NCI-H1417 (cell line): ENCODE results near the gene DPH1.
A peak's percentile ranks its signal among the peaks of the same experiment; 100 is the strongest.
"Not testable (repeated sequence)": the region's sequence is repeated elsewhere in the genome, so short reads cannot be mapped to it uniquely, and the experiment has no call there.

ENCODE experiments used
- DNase-seq, 3 experiments: peaks; one replicate each; lab custom pipeline; 2025; lab: John Stamatoyannopoulos, UW

DPH1 gene

GRCh38 chr17:2008332-2009126 lies 21.4 kb upstream of the DPH1 start:
- DNase-seq = no peak

DNA sequence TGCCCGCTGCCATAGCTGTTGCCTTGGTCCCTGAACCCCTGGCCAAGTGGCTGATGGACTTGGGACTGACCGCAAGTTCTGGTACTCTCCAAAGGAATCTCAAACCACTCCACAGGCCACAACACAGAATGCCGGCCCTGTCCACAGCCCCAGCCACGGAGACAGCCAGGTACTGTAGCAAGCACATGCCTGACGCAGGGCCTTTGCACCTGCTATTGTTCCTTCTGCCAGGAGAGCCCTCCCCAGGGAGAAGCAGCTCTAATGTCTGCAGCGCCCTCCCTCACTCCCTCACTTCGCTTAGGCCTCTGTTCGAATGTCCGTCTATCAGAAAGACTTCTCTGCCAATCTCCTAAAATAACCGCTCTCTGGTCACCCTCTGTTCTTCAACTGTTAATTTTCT lies 20.2 kb upstream of the DPH1 start:
- no peak for DNase-seq

DNA sequence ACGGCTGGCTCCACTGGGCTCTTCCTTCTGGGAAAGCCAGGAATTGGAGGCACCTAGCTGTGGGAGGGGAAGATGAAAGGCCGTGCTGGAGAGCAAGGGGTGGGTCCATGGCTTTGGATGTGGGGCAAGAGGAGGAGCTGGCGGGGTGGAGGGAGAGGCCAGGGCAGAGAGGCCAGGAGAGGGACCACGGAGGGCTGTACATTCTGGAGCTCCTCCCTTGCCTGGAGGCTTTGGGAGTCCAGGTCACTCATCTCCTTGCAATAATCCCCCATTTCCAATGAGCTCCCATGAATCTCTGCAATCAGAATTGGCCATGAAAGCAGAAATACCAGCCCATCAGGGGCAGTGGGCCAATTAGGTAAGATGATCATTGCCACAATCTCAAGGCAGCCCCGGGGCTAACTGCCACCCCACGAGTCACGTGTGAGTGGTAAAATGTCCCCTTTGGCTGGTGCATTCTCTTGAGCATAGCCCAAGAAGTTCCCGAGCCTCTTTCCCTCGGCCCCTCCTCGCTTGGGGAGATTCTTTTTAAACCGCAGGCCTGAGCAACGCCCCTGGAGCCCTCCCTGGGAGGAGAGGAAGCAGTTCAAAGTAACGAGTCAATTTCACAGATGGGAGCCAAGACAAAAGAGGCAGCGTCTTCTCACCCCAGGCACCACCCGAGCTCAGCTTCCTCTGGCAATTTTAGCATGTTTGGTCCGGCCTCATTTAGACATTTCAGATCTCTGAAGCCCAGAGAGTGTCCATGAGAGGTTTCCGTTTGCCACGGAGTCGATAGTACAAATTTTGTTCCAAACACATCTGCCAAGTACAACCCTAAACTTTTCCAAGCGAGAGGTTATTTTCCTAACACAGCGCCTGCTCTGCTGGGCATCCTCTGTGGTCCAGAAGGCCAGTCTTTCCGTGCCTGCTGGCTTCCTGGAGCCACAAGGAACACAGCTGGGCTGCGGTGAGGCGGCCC lies 18.3 kb upstream of the DPH1 start:
- no peak for DNase-seq

- DNase-seq = no peak
Observed at GRCh38 chr17:2012499-2012898, 17.5 kb upstream of the DPH1 start.

- DNase-seq = not testable (repeated sequence)
Observed at GRCh38 chr17:2013220-2013993, 16.5 kb upstream of the DPH1 start.

DNA sequence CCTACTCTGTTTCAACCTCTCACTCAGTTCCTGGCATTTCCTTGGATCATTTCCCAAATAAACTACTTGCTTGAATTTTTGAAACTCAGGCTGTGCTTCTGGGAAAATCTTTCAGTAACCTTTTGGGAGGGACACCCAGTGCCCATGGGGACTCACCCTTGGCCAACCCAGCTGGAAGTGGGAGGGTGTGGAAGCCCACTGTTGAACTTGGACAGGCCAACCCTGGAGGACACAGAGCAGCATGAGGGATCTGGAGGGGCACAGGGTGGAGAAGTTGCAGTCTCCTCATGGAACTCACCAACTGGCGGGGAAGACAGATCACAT lies 16.0 kb upstream of the DPH1 start:
- no peak for DNase-seq

GRCh38 chr17:2015314-2015713 lies 14.6 kb upstream of the DPH1 start:
- DNase-seq = no peak

DNA sequence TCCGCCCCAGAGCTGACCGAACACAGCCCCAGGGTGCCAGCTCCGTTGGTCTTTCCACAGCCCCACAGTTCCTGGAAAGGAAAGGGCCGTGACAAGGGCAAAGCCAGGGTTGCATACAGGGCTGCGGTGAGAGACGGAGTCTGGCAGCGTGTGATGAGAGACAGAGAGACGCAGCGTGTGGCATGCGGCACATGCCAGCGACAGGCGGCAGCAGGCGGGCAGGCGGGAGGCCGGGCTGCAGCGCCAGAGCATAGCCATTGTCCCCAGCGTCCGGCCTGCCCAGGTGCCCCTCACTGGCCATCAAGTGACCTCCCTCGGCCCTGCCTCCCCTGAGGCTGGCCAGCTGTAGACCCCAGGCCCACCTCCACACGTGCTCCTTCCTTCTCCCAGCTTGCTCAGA lies 13.5 kb upstream of the DPH1 start:
- no peak for DNase-seq

- DNase-seq = peak in 1 of 3 experiments; percentile 25
Observed at GRCh38 chr17:2017274-2017941, 12.5 kb upstream of the DPH1 start.

DNA sequence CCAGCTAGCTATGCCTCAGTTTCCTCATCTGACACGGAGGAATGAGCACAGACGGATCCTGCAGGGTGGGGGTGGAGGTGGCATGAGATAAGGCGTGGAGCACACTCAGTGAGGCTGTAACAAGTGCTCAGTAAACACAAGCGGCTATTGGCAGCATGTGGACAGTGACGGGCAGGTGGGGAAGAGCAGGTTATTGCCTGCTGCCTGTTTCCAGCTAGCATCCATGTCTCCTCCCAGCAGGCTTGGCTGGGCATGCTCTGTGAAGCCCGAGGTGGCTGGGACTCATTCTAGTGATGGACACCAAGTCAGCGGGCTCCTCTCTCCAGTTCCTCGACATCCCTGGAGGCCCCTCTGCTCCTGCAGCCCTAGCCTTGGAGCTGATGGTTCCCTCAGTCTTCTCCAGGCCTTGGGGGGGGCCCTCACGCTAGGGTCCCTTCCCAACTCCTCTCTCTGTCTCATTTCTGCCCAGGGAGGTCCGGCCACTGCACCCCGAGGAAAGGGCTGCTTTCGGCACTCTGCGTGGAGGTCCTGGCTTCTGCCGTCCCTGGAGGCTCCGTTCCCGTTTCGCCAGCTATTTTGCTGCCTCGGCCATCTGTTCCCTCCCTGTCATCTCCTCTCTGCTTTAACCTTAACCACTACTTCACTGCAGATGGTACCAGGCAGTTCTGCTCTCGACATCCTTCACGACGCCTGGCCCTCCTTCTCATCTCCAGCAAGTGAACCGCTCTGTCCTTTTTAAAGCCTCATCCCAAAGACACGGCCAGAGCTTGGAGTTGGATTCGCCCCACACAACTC lies 11.0 kb upstream of the DPH1 start:
- DNase-seq = peak; percentile 8 to 58 (median 43)

- DNase-seq = no peak
Observed at GRCh38 chr17:2019723-2020122, 10.2 kb upstream of the DPH1 start.

DNA sequence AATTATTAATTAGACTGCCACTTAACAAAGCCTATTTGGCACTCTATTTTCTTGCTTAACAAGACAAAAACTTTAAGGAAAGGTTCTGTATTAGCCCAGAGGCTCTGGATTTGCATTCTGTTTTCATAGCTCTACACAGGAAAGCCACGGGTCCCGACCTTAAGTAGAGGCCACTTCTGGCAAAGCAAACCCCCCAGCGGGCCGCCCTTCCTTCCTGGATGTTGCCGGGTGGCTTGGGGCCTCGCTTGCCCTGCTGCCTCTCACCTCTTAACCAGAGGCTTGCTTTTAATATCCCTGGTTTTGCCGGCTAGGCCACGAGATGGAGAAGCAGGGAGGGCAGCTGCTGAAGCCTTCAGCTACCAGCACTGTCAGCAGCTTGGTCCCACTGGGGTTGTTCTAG lies 9.2 kb upstream of the DPH1 start:
- DNase-seq = no peak

- DNase-seq = peak in 1 of 3 experiments; percentile 33
Observed at GRCh38 chr17:2022647-2023240, 7.2 kb upstream of the DPH1 start.

DNA sequence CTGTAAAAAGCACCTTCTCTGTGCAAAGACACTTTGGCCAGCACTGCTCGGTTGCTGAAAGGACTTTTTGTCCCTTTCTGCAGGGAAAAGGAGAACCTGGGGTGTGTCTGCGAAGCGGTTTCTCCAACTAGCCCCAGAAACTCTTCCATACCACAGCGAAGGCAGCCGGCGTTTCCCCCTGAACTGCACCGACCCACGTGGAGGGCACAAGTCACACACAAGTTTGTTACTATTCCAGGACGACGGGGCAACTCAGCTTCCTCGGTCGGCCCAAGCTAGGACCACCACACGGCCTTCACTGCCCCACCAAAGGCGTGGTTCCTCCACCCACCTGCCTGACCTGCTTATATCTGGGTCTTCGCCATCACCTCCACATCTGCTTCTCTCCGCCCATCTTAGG lies 6.7 kb upstream of the DPH1 start:
- no peak for DNase-seq

GRCh38 chr17:2023692-2024571 lies 6.0 kb upstream of the DPH1 start:
- peak; percentile 60 to 81 (median 67) for DNase-seq

DNA sequence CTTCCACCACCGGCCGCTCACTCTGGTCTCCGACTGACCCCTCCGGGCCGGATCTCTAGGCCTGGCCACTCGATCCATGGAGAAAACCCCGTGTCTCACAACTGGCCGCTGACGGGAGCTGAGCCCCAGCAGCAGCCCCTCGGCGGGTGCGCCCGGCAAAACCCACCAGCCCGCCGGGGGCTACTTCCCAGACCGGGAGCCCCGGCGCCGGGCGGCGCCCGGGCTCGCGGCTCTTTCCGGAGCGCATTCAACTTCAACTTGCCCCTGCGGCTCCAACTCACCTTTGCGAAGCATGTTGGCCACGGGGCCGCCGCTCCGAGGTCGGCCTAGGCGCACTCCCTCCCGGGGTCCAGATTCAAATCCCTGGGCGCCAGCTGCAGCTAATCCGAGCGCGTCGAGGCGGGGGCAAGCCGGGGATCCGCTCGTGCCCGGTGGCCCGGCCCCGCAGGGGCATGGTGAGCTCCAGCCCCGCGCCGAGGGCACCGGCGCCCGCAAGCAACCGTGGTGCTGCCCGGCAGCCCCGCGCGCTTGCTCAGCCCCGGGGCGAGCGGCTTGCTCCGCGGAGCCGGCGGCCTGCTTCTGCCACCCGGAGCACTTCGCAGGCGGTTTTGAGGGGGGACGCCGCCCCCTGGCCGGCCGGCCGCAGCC lies 5.3 kb upstream of the DPH1 start:
- peak in 2 of 3 experiments; percentile 19 to 58 for DNase-seq

GRCh38 chr17:2025220-2025621 lies 4.7 kb upstream of the DPH1 start, which contains the start of gene RTN4RL1:
Gene RTN4RL1 (minus strand): TSS chr17:2025334. CDS start chr17:2024865, 469 bp downstream.
- DNase-seq = peak; percentile 59 to 83 (median 66)

GRCh38 chr17:2025622-2026309 lies 4.2 kb upstream of the DPH1 start:
- peak; percentile 8 to 64 (median 56) for DNase-seq
